GM20000 (cell line): Measurements from ENCODE around the gene NAA10.

Experiments used
- DNase-seq: peaks from one replicate; pipeline ENCODE4 v3.0.0; 2012; ENCODE audit warnings: low spot score
- TF ChIP-seq, protein P1 (sequence below): IDR thresholded peaks from 2 replicates; pipeline ENCODE4 v1.5.1; 2012; ENCODE audit warnings: mild to moderate bottlenecking, control low read depth; ENCODE audit errors: extremely low read depth, missing control alignments

The NAA10 gene

DNA sequence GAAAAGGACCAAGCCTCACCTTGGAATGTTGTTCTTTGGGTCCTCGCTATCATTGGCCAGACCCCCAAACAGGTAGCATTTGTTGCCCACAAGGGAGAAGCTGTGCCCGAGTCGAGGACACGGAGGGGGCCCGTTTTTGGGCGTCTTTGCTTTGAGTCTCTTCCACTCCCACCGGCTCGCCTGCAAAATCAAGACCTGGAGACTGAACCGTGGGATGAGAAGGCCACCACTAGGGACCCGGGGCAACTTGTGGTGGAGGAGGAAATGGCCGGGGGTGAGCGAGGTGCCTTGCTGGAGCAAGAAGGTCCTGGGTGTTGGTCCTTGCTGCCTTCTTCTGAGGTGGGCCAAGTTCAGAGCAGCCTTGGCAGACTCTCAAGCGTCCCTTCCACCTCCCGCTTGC, 29.3 kb upstream of the NAA10 start:
- DNase-seq: no peak
- TF ChIP-seq, protein P1, sequence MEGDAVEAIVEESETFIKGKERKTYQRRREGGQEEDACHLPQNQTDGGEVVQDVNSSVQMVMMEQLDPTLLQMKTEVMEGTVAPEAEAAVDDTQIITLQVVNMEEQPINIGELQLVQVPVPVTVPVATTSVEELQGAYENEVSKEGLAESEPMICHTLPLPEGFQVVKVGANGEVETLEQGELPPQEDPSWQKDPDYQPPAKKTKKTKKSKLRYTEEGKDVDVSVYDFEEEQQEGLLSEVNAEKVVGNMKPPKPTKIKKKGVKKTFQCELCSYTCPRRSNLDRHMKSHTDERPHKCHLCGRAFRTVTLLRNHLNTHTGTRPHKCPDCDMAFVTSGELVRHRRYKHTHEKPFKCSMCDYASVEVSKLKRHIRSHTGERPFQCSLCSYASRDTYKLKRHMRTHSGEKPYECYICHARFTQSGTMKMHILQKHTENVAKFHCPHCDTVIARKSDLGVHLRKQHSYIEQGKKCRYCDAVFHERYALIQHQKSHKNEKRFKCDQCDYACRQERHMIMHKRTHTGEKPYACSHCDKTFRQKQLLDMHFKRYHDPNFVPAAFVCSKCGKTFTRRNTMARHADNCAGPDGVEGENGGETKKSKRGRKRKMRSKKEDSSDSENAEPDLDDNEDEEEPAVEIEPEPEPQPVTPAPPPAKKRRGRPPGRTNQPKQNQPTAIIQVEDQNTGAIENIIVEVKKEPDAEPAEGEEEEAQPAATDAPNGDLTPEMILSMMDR: no peak

DNA sequence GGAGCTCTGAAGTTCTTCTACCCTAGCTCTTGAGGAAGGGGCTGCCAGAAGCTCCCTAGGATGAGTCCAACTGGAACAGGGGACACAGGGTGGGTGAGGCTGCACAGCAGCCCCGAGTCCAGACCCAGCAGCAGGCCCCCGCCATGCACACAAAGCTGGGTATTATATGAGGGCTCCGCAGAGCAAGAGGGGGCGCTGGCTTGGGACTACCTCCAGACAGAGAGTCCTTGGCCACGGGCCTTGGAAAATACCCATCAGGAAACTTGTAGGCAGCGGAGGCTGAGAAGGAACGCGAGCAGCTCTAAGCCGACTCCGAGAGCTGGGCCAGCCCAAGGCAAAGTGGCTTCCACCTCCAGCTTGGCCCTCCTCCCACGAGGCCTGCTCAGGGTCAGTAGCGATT, 28.7 kb upstream of the NAA10 start:
- DNase-seq: no peak
- TF ChIP-seq, protein P1: no peak

DNA sequence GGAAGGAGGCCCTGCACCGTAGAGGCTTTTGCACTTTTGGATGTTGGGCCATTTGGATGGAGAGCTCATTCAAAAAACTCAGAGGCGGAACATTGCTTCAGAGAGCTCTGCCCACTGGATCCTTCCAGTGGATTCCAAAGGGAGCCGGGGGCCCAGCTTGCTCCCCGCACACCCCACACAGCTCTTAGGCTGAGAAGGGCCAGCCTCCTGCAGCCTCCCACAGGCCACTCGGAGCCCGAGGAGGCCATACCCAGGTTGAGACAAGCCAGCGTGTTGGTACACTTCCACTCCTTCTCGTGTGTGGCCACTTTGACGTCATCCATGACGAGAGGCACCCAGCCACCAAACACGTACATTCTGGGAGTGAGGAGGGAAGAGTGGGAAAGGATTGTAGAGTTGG, 26.5 kb upstream of the NAA10 start:
- TF ChIP-seq, protein P1: no peak
- no peak for DNase-seq

DNA sequence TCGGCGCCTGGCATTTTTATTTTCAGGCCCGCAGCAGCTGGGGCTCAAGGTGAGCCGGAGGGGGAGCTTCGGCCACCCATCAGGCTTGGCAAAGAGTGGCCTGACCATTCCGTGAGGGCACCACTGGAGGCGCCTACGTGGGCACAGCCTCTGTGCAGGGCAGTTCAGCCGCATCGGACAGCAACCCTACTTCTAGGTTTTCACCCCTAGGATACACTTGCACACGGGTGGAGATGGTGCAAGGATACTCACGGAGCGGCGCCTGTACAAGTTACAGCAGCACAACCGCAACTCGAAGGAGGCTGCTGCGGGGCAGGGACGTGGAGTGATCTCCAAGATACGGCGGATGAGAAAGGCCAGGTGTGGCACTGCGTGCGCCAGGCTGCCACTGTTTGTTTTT, 25.9 kb upstream of the NAA10 start:
- DNase-seq: no peak
- TF ChIP-seq, protein P1: no peak

DNA sequence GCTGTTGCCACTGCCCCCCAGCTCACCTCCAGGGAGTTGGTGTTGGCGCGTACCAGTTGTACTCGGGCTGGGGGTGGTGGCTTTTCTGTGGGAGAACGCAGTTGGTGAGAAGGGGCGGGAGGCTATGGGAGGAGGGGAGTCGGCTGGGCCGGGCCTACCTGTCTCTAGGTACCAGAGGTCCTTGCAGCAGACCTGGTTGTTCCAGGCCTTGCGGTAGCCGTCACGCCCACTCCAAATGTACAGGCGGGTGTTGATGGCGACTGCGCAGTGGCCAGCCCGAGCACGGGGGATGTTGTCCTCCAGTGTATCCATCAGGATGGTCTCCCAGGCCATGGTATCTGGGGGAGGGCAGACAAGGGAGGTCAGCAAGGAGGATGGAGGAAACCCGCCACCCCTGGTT, 25.2 kb upstream of the NAA10 start:
- TF ChIP-seq, protein P1: no peak
- DNase-seq: no peak

DNA sequence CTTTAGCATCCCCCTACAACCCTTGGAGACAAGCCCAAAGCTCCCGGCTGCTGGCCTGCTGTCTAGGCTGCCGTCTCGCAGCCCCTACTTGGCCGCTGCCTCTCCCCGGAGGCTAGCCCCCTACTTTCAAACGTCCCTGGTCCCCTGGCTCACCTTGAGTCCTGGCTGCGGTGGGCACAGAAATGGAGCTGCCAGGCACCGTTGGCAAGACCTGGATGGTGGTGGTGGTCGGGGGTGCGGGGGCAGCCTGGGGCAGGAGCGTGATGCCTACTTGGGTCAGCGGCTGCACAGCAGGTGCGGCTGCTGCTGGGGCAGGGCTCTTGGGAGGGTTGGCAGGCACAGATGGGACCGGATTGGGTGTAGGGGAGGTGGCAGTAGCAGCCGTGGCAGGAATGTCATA, 24.8 kb upstream of the NAA10 start:
- TF ChIP-seq, protein P1: no peak
- DNase-seq: no peak

DNA sequence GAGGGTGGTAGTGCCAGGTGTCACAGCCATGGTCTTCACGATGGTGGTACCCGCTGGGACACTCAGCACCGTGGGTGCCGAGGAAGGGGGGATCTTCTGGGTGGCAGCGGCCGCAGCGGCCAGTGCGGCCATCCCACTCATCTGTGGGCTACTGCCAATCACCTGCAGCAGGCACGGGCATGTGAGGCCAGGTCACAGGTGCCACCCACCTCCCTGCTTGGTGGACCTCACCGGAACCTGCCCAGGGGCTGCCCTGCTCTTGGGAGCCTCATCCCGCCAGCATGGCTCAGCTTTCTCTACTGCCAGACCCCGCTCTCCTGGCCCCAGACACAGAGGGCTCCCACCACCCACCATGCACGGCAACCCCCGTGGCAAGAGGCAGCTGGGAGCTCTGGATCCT, 23.8 kb upstream of the NAA10 start:
- TF ChIP-seq, protein P1: no peak
- no peak for DNase-seq
